ENCODE data around the gene COMMD9. TPM values are rescaled to one million over a fixed set of nuclear protein-coding genes. Genes with fewer than 3 reads are reported as not detected.

The COMMD9 gene
- total and polyA plus RNA-seq, 2 of the 8 experiments (the other 6 are each of a cell fraction or from before 2014, with no cell fraction given) = 42.5 to 49.1 TPM

DNA sequence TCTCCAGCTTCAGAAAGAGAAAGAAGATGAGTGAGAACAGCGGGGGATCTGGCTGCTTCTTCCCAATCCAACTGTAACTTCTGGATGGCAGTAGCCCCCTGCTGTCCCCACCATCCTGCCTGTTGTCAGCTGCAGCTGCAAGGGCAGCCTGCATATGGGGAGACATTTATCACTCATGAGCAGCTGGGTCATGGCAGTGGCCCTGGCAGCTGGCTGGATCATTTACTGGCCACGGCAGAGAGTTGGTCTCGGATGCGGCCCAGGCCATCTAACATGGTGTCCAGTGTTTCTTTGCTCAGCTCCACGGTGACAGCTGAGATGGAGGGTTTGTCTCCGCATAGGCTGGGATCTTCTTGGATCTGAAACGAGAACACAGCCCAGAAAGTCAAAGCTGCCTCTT lies 14.8 kb downstream of the COMMD9 start (continued):
- TF ChIP-seq, protein P1, sequence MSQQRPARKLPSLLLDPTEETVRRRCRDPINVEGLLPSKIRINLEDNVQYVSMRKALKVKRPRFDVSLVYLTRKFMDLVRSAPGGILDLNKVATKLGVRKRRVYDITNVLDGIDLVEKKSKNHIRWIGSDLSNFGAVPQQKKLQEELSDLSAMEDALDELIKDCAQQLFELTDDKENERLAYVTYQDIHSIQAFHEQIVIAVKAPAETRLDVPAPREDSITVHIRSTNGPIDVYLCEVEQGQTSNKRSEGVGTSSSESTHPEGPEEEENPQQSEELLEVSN (IDR thresholded peaks at IDR 0.05) = no peak

Measured in H1 (cell line).